ENCODE data around the gene DOCK11. TPM values are rescaled to one million over a fixed set of nuclear protein-coding genes. Genes with fewer than 3 reads are reported as not detected.
"Not testable (repeated sequence)": the region's sequence is repeated elsewhere in the genome, so short reads cannot be mapped to it uniquely, and the experiment has no call there.

Gene DOCK11
- total RNA-seq, 2 donors from 2014 or later: 3.1 to 3.4 TPM

DNA sequence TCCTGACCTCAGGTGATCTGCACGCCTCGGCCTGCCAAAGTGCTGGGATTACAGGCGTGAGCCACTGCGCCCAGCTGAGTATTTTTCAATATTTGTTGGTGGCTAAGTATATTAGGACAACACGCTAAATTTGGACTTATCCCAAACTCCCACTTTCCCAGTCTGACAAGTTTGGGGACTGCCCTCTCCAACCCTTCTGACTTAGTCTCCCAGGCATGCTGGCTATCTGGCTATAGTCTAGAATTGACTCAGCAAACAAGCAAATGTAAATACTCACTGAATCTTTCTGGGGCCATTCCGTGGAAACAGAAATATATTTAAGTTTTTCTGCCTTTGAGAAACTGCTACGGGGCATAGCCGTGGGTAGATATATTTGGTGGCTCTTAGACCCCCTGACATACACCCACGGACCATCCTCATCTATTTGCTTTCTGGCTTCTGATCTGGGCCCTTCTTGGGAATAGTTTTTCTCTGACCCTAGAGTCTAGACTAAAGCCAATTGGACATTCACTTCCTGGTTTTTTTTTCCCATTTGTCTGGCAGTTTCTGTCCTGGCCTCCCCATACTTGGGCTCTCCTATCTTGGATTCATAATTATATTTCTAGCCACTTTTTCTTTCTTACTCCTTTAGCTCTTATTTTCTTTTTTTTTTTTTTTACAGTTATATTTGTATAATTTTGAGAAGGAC lies 11.3 kb upstream of the DOCK11 start:
- H3K27me3 Mint-ChIP-seq (ENCODE audit: insufficient read depth): no peaks in the 10 kb centered on the region
- TF ChIP-seq, protein P1, sequence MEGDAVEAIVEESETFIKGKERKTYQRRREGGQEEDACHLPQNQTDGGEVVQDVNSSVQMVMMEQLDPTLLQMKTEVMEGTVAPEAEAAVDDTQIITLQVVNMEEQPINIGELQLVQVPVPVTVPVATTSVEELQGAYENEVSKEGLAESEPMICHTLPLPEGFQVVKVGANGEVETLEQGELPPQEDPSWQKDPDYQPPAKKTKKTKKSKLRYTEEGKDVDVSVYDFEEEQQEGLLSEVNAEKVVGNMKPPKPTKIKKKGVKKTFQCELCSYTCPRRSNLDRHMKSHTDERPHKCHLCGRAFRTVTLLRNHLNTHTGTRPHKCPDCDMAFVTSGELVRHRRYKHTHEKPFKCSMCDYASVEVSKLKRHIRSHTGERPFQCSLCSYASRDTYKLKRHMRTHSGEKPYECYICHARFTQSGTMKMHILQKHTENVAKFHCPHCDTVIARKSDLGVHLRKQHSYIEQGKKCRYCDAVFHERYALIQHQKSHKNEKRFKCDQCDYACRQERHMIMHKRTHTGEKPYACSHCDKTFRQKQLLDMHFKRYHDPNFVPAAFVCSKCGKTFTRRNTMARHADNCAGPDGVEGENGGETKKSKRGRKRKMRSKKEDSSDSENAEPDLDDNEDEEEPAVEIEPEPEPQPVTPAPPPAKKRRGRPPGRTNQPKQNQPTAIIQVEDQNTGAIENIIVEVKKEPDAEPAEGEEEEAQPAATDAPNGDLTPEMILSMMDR (conservative IDR thresholded peaks at IDR 0.05): no peak
- no peak overlapping the region for H3K4me3 ChIP-seq (ENCODE audit: low read length)
- no peaks in the 10 kb centered on the region for H3K36me3 ChIP-seq (ENCODE audit: control insufficient read depth, insufficient read depth, low read length)
- no peak for DNase-seq
- no peaks in the 10 kb centered on the region for H3K4me1 Mint-ChIP-seq
- H3K9ac ChIP-seq (ENCODE audit: extremely low read depth, low read length, poor library complexity, severe bottlenecking): no peak overlapping the region
- H3K9me3 ChIP-seq (ENCODE audit: control insufficient read depth, low read length): no peaks in the 10 kb centered on the region
- peaks cover 35% of the 10 kb centered on the region for H3K9me3 Mint-ChIP-seq
- WGBS, 2 experiments (ENCODE audit: insufficient coverage in 1 of 2, insufficient read length in 1 of 2): 94% methylated on average over 7 of the region's 9 CpGs; no CpG with 5 or more reads in 1 of the 2 experiments
- no peak overlapping the region for H3K4me3 Mint-ChIP-seq
- no peak overlapping the region for H3K27ac Mint-ChIP-seq
- H3K4me1 ChIP-seq (ENCODE audit: control insufficient read depth, insufficient read depth, low read length): no peaks in the 10 kb centered on the region
- H3K27me3 ChIP-seq (ENCODE audit: control insufficient read depth, insufficient read depth, low read length, poor library complexity, severe bottlenecking): no peaks in the 10 kb centered on the region
- H3K27ac ChIP-seq (ENCODE audit: low read depth, low read length): no peak overlapping the region
- no peaks in the 10 kb centered on the region for H3K36me3 Mint-ChIP-seq (ENCODE audit: low read depth)

DNA sequence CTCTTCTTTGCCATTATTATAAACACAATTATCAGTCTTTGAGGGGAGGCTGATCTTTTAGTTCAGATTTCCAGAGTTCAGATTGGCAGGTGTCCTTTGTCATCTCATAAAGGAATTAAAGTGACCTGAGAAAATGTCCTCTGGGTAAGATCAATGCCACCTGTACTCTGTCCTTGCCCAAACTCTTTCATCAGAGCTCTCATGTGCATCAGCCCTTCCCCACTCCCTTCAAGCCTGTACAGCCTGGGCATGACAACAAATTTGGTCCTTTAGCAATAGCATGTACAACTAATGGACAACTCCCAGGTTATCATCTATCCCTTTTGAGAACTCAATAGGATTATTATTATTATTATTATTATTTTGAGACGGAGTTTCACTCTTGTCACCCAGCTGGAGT lies 8.9 kb upstream of the DOCK11 start:
- not testable (repeated sequence) for DNase-seq; H3K27me3 Mint-ChIP-seq (ENCODE audit: insufficient read depth); H3K4me3 ChIP-seq (ENCODE audit: low read length); H3K27ac Mint-ChIP-seq; H3K4me3 Mint-ChIP-seq; H3K4me1 ChIP-seq (ENCODE audit: control insufficient read depth, insufficient read depth, low read length); H3K4me1 Mint-ChIP-seq; H3K27ac ChIP-seq (ENCODE audit: low read depth, low read length); H3K36me3 Mint-ChIP-seq (ENCODE audit: low read depth); H3K27me3 ChIP-seq (ENCODE audit: control insufficient read depth, insufficient read depth, low read length, poor library complexity, severe bottlenecking); H3K36me3 ChIP-seq (ENCODE audit: control insufficient read depth, insufficient read depth, low read length); H3K9me3 ChIP-seq (ENCODE audit: control insufficient read depth, low read length); H3K9ac ChIP-seq (ENCODE audit: extremely low read depth, low read length, poor library complexity, severe bottlenecking)
- 89% methylated on average over 1 of the region's 1 CpG; no CpG with 5 or more reads in 1 of the 2 experiments for WGBS, 2 experiments (ENCODE audit: insufficient coverage in 1 of 2, insufficient read length in 1 of 2)
- H3K9me3 Mint-ChIP-seq: peaks cover 34% of the 10 kb centered on the region

DNA sequence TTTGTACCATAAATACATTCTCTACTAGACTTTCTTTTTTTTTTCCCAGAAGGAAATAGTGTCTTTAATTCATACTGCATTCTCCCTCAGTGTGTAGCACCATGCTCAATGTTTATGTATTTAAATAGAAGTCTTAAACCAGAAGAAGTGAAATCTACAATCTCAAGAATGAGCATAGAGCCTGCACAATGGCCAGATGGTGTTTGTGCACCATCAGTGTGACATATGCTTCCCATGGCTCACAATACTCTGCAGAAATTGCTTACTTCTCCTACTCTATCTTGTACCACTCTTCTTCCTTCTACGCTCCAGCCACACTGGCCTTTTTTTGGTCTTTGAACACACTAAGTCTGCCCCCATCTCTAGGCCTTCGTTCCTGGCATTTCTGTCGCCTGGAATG lies 2.6 kb upstream of the DOCK11 start:
- Histone ChIP-seq H3K4me3 (ENCODE audit: low read length) (no peak overlapping the region), H3K9me3 (ENCODE audit: control insufficient read depth, low read length) (no peaks in the 10 kb centered on the region), H3K4me1 (ENCODE audit: control insufficient read depth, insufficient read depth, low read length) (no peaks in the 10 kb centered on the region), H3K27me3 (ENCODE audit: control insufficient read depth, insufficient read depth, low read length, poor library complexity, severe bottlenecking) (peaks cover 17% of the 10 kb centered on the region), H3K9ac (ENCODE audit: extremely low read depth, low read length, poor library complexity, severe bottlenecking) (no peak overlapping the region), H3K36me3 (ENCODE audit: control insufficient read depth, insufficient read depth, low read length) (no peaks in the 10 kb centered on the region), H3K27ac (ENCODE audit: low read depth, low read length) (no peak overlapping the region)
- peaks cover 41% of the 10 kb centered on the region for H3K9me3 Mint-ChIP-seq
- 83 to 90% methylated on average over 2 to 3 of the region's 3 CpGs for WGBS, 2 experiments (ENCODE audit: insufficient coverage in 1 of 2, insufficient read length in 1 of 2)
- DNase-seq: no peak
- no peak overlapping the region for H3K4me3 Mint-ChIP-seq
- TF ChIP-seq, protein P1 (conservative IDR thresholded peaks at IDR 0.05): no peak
- peaks cover 32% of the 10 kb centered on the region for H3K27me3 Mint-ChIP-seq (ENCODE audit: insufficient read depth)
- no peaks in the 10 kb centered on the region for H3K36me3 Mint-ChIP-seq (ENCODE audit: low read depth)
- H3K4me1 Mint-ChIP-seq: peaks cover 4% of the 10 kb centered on the region
- no peak overlapping the region for H3K27ac Mint-ChIP-seq
